NB4 (cell line): ENCODE measurements around the gene SLC39A2.

ENCODE experiments used
- DNase-seq: peaks from one replicate; pipeline ENCODE4 v3.0.0; 2010; ENCODE audit warnings: low read depth
- H3K4me3 ChIP-seq: one replicate; pipeline ENCODE4 v1.5.1; 2011; ENCODE audit warnings: mild to moderate bottlenecking, low read depth, low read length, moderate library complexity
- CTCF ChIP-seq: IDR thresholded peaks from one replicate; pipeline ENCODE4 v1.5.1; 2012; ENCODE audit warnings: low read depth, low read length
- MAX ChIP-seq: IDR thresholded peaks from 2 replicates; pipeline ENCODE4 v1.6.1; 2011; ENCODE audit warnings: low read depth, low read length
- MYC ChIP-seq: IDR thresholded peaks from 2 replicates; pipeline ENCODE4 v1.6.1; 2011; ENCODE audit warnings: low read depth, low read length
- POLR2A ChIP-seq: IDR thresholded peaks from 2 replicates; pipeline ENCODE4 v1.6.1; 2011; ENCODE audit warnings: mild to moderate bottlenecking; ENCODE audit not compliant: insufficient read length; ENCODE audit errors: extremely low read depth

Gene SLC39A2

GRCh38 chr14:21026274-21026987, 27.3 kb downstream of the SLC39A2 start:
- H3K4me3 ChIP-seq, result no peak overlapping the region
- no peak for DNase-seq
- TF ChIP-seq CTCF, result no peak
- no peak for TF ChIP-seq MYC
- TF ChIP-seq MAX, result no peak
- TF ChIP-seq POLR2A, result no peak

GRCh38 chr14:21026988-21027315, 27.9 kb downstream of the SLC39A2 start:
- no peak for DNase-seq
- no peak overlapping the region for H3K4me3 ChIP-seq
- TF ChIP-seq POLR2A (no peak), MAX (no peak), CTCF (no peak), MYC (no peak)

GRCh38 chr14:21029917-21030316, 30.8 kb downstream of the SLC39A2 start, which contains the start of gene TPPP2:
TPPP2 (plus strand) TSS chr14:21030217; CDS start chr14:21030582, 365 bp downstream.
- TF ChIP-seq POLR2A, result no peak
- no peak for TF ChIP-seq MYC
- no peak for TF ChIP-seq CTCF
- TF ChIP-seq MAX, result no peak
- H3K4me3 ChIP-seq, result no peak within 1 kb of the TSS
- DNase-seq, result no peak

GRCh38 chr14:21030531-21030930, 31.4 kb downstream of the SLC39A2 start:
- no peak for DNase-seq
- no peak overlapping the region for H3K4me3 ChIP-seq
- TF ChIP-seq CTCF, result no peak

GRCh38 chr14:21032326-21033132, 33.4 kb downstream of the SLC39A2 start:
- no peak for DNase-seq
- TF ChIP-seq MAX, result no peak
- no peak for TF ChIP-seq MYC
- no peak for TF ChIP-seq CTCF
- no peak for TF ChIP-seq POLR2A
- H3K4me3 ChIP-seq, result no peak overlapping the region
